ENCODE data around the gene STAB2.

GRCh38 chr12:103786201-103786600 lies 199.1 kb downstream of the STAB2 start:
- TF ChIP-seq CTCF (IDR thresholded peaks at IDR 0.05) (no peak), POLR2A (IDR thresholded peaks at IDR 0.05) (no peak)

All from right lobe of liver (tissue), 4 donors.